GM19463 (cell line): ENCODE results near the gene POC1A.

Experiments
- ATAC-seq: cut with Tn5 transposase; IDR thresholded peaks from one replicate; pipeline ENCODE4 v1.9.1; 2021; ENCODE audit warnings: mild to moderate bottlenecking, moderate library complexity; ENCODE audit not compliant: unreplicated experiment

POC1A gene

DNA sequence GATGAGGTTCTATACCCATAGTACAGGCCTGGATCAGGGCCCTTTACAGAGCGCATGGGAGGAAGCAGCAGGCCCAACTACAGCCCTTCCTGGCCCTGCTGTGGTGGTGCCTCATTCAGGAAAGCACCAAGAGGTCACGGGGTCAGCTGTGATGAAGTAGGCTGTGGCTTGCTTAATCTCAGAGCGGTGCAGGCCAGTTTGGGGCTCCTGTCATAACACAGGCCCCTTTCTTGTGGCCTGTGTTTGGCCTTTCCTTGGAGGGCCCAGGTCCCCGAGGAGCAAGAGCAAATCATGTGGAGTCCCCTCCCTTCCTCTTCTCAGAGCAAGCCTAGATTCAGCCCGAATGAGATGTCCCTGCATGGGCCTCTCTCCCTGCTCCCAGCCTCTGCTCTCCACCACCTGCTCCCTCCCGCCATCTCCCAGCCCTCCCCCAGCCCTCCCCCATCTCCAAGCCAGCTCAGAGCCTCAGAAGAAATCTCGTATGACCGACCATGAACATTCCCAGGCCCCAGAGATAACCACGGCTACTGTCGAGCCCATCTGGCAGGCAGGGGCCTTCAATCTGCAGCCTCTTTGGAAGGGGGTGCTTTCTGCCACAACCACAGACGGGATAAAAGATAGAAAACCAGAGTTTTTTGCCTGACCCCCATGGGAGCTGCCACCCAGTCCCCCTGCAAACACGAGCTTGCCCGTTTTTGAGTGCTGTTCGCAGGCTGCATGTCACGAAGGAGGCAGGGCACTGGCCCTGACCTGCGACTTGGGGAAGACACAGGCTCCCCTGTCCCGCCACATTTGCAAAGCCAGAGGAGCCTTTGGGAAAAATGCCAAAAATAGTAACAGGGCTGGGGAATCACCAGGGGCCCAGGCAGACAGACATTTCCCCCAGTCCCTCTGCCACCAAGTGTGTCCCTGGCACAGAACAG, 65.5 kb downstream of the POC1A start:
- ATAC-seq = no peak

- no peak for ATAC-seq
These were observed 66.5 kb downstream of the POC1A start for GRCh38 chr3:52087731-52088130.

DNA sequence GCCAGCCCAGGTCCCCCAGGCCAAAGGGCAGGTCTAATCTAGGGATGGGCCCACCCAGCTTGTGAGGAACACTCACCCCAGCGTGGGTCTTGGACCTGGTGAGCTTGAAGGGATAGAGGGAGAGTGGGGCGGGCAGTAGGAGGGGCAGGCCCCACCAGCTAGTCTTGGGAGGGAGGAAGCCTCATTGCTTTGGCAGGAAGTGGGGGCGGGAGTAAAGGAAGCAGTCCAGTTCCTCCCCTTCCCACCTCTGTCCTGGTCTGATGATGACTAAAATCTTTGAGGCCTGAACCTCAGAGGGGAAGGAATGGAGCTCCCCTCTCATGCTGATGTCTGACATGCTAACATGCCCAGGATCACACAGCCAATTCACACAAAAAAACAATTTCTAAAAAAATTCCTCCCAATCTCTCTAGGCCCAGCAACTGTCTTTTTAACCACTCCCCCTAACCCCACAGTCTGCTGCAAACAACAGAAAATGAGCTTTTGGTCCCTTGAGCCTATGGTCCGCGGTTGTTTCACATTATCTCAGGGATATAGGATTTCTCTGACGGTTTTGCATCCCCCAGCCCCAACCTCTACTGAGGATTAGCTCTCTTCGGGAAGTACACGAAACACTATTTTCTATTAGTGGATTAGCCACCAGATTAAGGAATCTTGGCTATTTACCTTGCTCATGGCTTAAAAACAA, 67.1 kb downstream of the POC1A start:
- ATAC-seq = no peak

- ATAC-seq = no peak
These were observed 67.8 kb downstream of the POC1A start for GRCh38 chr3:52086461-52086860.

DNA sequence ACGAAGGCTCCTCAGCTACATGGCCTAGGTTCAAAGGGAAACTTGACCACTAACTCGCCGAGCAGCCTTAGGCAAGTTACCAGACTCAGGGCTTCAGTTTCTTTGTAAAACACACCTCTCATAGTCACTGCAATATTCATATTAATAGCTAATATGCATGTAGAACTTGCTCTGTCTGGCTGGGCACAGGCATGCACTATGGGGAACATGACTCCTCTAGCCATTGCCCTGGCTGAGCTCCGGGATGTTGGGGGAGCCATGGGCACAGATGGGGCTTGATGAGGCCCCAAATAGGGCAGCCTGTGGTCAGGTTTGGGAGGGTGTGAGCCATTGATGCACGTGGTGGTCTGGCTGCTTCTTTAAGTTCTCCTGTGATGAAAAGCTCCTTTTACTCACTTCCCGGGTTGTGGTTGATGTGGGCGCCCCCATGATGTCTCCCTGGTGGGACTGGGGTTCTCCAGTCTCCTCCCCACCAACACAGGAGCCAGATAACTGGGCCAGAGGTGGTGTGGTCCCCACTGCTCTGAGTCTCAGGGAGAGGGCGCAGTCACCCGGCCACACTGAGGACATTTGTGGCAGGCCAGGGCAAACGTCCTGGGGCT, 68.4 kb downstream of the POC1A start:
- ATAC-seq = no peak

- no peak for ATAC-seq
These were observed 69.1 kb downstream of the POC1A start for GRCh38 chr3:52084954-52085680.

- ATAC-seq = no peak
These were observed 69.8 kb downstream of the POC1A start for GRCh38 chr3:52084216-52084945.

- no peak for ATAC-seq
These were observed 70.6 kb downstream of the POC1A start for GRCh38 chr3:52083556-52084087.

DNA sequence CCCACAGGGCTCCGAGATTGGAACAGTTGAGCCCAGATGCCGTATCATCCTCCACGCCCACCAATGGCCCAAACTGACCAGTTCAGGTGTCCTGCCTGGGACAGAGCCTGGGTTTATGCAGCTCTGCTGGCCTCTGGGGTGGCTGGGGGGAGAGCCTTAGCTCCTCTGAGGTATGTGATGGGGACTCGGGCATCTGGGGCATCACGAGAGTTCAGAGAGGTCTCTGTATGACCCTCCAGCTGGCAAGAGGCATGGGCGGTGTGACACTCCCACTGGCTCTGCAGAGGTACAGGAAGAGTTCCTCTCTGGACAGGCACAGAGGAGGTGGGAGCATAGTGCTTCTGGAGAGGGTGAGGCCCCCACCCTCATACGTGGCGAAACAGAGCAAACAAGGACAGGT, 71.3 kb downstream of the POC1A start:
- no peak for ATAC-seq

DNA sequence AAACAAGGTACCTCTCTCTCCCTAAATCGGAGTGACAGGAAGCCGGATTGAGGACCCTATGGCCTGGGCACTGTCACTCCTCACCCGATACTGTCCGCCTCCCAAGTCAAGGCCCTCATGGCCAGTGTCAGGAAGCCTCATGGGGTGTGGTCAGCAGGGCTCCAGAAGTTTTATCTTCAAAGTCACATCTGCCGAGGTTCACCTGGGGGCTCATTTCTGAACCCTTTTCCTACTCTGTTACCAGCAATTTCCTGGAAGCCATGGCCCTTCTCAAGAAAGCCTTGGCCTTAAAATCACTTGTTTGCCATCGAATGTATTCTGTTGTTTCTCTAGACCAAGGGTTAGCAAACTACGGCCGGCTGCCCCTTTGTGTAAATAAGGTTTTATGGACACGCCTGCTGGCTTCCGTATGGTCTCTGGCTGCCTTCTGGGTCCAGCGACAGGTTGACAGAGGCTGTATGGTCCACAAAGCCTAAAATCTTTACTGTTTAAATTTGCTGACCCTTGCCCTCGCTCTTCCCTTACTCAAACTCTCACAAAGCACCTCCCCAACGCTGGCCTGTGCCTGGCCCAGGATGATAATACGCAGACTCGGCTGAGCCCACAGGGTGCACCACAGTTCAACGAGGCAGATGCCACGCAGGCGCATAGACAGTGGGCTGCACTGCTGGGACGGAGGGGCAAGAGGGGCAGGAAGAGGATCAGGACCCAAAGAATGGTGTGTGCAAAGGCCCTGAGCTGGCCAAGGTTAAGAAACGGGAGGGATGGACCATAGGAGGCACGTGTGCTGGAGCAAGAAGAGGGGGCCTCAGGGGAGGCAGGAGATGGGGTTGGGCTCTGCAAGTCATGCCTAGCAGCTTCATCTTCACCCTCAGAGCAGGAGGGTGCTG, 73.1 kb downstream of the POC1A start:
- ATAC-seq = no peak

GRCh38 chr3:52079958-52080357, 74.3 kb downstream of the POC1A start:
- no peak for ATAC-seq

GRCh38 chr3:52078781-52079560, 75.3 kb downstream of the POC1A start:
- no peak for ATAC-seq

DNA sequence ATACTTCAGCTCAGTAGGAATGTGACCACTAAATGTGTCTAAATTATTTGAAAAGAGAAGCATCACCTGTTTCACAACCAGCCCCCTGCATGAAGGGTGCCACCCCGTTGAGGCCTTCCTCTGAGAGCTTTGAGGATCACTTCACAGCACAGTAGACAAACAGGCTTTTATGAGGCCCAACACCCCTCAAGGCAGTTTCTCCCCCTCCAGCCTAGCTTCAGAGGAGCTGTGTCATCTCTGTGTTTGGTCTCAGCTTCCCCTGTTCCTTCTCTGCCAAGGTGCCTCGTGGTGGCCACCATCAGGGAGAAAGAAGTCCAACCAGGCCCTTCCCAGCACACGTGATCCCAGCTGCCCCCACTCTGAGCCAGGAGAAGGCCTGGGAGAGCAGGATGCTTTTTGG, 76.3 kb downstream of the POC1A start:
- no peak for ATAC-seq

- ATAC-seq = no peak
These were observed 77.1 kb downstream of the POC1A start for GRCh38 chr3:52076896-52077780.

DNA sequence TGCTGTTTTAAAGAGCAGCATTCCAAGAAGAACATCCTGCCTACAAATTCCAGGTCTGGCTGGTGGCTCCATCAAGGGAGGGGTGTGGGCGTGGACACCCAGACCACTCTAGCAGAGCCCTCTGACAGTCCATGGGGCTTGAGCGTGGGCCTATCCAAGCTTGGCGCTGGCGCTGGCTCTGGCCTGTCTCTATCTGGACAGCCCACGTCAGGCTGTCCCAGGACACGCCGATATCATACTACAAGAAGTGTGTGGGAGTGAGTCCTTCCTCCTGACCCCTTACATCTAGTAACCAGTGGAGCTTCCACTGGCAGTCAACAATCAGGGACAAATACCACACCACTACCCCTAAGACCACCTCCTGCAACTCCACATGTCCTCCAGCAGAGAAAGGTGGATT, 80.7 kb downstream of the POC1A start:
- ATAC-seq = no peak

DNA sequence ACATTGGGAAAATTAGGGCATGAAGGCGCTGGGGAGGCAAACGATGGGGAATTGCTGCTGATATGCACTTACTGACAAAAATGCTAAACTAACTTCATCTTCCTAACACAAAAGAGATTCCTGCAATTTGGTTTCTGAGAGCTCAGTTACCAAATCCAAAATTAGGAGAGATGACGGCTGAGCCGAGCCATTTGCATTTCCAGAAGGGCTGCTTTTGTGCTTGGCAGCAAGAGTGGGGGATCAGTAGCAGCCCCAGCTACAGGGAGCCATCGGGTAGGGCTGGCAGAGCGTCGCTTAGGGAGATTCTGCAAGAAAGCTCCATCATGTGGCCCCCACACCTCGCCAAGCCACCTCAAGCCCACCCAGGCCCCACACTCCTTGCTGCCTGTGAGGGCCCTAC, 81.8 kb downstream of the POC1A start:
- no peak for ATAC-seq

- no peak for ATAC-seq
These were observed 82.2 kb downstream of the POC1A start for GRCh38 chr3:52072020-52072419.
